ENCODE measurements around the gene CSNK2B.

The CSNK2B gene

DNA sequence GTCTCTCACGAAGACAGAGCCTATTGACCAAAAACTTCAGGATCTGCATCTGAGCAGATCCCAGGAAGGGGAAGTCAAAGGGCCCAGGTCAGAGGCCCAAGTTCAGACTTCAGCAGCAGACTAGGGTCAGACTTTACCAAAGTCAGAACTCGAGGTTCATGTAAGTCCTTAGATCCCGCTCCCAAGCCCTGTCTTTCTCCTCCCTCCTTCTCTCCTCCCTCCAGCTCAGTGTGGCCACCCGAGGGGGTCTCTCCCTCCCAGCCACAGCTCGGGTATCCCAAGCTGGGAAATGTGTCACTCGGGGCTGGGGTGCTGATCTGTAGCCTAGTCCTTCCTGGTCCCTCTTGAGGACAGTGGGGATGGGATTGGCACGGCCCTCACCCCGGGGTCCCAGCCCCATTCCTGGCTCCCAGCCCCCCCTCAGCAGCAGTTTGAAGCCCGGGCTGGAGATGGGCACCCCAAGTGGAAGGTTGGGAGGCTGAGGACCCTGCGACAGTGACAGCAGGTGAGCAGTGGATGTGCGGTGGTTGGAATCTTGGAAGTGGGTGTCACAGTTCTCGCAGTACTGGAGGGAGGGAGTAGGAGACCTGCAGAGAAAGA, 3.7 kb upstream of the CSNK2B start:
- DNase-seq, result no peak

DNA sequence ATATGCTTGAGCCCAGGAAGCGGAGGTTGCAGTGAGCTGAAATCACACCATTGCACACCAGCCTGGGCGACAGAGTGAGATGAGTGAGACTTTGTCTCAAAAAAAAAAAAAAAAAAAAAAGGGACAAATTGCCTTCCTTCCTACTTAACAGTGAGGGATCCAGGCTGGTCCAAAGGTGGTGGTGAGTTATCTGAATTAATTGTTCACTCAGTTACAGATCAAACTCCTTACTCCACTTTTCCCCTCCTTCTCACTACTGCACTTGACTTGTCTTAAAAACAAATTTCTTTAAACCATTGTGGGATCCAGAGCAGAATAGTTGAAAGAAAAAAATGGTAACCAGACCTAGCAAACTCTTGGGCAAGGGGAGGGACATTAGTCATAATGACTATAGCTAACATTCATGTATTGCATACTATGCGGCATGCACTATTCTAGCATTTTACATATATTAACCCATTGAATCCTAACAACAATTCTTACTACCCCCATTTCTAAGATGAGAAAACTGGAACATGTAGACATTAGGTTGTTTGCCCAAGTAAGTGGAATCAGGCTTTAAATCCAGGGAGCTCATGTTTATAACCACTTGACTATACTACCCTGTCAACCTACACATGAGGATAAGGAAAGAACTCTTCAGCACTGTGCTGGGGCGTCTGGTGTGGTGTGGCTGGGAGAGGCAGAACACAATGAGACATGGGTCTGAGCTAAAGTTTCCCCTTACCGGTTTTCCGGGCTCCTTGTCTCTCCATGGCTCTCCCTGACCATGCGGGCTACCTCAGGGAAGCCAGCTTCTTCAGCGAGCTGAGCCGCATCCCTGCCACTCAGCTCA, 2.5 kb upstream of the CSNK2B start:
- DNase-seq, result no peak

DNA sequence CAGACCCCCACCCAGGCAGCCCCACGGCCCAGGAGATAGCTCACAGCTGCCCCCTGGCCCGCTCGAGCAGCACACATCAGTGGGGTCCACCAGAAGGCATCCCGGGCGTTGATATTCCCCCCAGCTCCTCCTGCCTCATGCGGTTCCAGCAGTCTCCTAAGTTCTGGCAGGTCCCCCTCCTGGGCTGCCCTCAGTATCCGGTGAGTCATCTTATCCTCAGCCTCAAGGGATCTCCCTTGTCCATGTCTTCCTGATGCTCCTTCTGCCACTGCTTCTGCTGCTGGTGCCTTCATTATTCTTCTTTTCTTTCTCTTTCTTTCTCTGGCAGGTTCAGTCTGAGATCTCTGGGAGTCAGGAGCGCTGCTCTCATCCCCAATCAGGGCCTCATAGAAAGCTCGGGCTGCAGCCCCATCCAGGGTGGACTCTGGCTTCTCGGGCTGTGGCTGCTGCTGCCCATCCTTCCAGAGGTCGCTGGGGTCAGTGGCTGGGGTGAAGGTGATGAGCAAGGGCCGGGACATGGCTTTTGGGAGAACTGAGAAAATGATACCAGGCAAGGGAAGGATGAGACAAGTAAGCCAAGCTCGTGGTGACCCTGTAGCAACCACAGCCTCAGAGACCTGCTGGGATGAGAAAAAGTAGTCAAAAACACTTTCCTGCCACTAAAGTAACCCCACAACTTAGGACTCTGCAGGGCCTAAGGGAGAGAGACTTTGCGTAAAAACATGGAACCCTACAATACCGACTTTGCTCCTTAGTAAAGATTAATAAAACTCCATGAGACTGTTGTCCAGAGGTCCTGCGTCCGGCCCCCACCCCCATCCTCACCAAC, 1.7 kb upstream of the CSNK2B start:
- no peak for DNase-seq

DNA sequence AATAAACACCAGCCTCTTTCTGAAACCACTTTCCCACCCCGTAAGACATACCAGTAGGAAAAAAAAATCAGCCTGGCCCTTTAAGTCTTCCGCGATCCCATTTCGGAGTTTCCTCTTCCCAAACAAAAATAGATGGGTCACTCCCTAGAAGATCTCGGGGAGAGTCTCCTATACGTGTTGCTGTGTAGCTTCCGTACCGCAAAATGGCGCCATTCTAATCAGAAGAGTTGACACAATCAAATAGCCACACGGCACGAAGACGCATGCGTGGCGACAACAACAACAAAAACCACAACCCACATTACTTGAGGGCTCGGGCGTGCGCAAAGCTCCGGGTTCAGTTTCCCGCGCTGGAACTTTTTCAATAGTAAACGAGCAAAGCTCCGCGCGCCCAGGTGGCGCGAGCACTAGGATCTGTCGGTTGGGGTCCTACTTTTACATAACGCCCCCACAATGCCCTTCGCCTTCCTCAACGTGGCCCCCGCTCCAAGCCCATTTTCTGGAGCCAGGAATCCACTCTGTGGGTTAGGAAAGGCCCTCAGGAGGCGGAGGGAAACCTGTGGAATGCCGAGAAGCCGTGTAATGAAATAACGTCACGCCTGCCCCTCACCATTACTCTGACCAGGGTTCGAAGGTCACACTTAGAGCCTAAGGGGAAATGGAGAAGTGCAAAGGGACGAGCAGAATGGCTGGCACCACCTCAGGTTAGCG, 935 bp upstream of the CSNK2B start, which contains the start of gene GPANK1:
TSS of gene GPANK1 (minus strand) at position 208 of the 711 bp plus-strand sequence. CDS start 519 bp downstream, outside the sequence.
- DNase-seq, result peak; percentile 95

DNA sequence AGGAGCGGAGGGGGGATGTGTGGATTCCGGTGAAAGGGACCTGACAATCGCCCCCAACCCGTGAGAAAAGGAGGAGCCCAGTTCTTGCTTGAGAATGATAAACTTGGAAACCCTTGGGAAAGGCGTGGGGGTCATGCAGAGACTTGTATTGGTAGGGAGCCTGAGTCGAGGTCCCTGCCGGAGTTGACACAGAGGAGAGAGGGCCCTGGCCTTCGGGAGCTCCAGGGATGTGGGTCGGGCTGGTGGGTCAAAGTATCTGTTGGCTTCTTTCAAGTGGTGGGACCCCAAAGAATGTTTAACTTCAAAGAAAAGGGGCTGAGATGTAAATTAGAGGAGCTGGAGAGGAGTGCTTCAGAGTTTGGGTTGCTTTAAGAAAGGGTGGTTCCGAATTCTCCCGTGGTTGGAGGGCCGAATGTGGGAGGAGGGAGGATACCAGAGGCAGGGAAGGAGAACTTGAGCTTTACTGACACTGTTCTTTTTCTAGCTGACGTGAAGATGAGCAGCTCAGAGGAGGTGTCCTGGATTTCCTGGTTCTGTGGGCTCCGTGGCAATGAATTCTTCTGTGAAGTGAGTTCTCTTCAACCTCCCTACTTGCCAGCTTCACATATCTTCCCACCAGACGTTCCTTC, 571 bp downstream of the CSNK2B start:
- no peak for DNase-seq

DNA sequence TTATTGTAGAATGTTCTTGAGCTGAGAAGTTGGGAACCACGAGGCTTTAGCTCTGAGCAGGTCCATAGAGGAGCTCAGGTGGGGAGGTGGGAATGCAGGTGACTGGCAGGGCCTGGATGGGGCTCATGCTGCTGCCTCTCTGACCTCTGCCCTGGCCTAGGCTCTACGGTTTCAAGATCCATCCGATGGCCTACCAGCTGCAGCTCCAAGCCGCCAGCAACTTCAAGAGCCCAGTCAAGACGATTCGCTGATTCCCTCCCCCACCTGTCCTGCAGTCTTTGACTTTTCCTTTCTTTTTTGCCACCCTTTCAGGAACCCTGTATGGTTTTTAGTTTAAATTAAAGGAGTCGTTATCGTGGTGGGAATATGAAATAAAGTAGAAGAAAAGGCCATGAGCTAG, 3.8 kb downstream of the CSNK2B start, which contains the start of gene LY6G5B:
TSS of gene LY6G5B (plus strand) at position 301 of the 400 bp plus-strand sequence. CDS start 975 bp downstream, outside the sequence.
- no peak for DNase-seq

DNA sequence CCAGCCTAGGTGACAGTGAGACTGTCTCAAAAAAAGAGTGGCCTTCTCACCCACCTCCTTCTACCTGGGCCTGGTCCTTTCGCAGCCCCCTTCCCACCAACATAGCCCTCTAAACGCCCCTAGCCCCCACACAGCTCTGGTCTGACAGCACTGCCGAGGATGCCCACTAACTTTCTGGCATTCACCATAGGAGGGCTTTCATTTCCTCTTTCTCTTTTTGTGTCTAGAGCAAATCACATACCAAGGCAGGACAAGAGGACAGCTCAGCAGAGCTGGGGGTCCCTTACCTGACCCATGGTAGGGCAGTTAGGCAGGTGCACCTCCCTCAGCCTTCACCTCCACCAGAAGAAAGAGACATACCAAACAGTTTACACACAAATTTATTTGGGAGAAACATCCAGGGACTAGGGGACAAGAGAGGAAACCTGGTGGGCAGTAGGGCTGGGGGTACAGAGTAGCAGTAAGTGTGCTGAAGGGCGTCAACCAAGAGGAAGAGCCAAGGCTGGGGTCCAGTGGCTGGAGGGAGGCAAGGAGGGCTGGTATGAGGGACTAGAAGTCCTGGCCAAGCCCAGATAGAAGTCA, 10.5 kb downstream of the CSNK2B start:
- no peak for DNase-seq

DNA sequence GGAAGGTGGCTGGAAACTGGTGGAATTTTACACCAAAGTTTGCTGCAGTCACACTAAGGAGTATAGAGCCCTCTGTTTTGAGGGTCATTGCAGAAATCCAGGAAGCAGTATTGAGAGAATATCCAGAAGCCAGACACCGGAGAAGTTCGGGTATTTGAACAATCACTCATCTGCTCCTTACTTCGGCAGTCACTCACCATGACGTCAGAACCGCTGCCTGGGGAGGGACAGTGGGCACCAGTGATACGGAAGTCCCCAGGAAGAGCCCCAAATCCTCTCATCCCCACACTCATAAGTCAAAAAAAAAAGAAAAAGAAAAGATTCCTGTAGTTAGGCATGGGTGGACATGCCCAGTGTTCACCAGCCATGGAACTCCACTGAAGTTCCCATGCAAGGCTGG, 11.0 kb downstream of the CSNK2B start:
- no peak for DNase-seq

DNA sequence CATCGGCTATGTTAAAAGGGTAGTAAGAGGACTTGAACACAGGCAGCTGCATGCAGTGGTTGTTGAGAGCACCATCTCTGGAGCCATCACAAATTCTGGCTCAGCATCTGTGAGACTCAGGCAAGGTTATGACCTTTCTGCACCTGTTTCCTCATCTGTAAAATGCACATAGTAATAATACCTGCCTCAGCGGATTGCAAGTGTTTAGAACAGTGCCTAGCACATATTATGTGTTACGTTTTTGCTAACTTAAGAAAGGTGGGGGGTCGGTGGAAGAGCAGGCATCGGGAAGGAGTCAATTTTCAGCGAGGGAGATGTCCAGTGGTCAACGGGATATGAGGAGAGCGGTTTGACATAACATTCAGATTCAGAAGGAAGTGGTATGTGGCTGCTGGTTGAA, 12.1 kb downstream of the CSNK2B start:
- DNase-seq, result no peak

DNA sequence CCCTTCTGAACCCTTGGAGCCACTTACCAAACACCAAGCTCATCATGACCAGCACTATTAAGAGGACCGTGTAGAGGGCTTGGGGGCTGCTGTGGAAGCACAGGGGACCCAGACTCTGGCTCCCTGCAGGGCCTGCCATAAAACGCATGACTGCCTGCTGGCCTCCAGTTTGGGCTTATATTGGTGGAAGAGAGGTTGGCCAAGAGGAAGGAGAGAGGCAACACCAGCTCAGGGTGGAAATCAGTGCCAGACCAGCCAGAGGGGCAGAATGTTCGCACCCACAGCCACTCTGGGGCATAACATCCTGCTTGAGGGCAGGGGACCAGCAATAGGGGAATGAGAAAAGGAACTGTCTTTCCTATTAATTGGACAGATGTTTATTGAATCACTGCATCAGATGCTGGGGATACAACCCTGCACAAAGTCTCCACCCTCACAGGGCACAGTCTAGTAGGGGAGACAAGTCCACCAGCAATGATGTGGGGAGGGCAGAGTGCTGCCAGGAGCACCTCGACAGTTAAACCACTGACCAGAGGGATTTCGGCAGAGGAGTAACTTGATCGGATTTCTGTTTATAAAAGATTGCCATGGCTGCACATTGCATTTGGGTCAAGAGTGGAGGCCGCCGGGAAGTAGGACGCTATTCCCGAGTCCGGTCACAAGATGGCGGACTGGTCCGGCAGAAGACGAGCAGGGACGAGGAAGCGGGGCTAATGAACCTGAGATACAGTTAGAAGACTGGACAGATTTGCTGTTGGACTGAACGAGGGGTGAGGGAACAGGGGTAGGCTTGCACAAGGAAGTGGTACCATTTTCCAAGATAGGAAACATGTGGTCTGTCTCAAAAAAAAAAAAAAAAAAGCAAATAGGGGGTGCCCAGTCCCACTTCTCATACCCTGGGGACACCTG, 14.6 kb downstream of the CSNK2B start, which contains the start of gene LY6G5C:
TSS of gene LY6G5C (minus strand) at position 842 of the 909 bp plus-strand sequence. CDS start at position 148, 694 bp downstream.
- DNase-seq, result peak; percentile 88

DNA sequence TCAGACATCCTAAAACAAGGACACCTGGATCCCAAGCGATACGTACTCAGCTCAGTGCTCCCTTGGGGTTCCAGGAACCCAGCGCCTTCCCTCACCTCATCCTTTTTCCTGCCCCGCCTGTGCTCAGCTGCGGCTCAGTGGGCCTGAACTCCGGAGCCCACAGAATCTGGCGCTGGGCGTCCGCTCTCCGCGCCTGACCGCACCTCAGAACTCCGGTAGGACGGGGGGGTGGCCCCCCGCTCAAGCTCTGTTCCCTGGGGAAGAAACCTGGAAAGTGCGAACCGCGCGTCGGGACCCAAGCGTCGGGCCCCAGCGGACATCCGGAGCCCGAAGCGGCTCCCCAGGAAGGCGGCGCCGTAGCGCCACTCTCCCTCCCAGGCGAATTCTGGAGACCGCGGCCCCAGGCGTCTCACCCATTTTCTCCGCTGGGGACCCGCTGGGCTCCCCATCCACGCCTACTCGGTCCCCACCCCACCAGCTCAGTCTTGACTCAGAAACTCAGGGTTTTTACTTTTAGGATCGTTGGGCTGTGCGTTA, 15.3 kb downstream of the CSNK2B start:
- no peak for DNase-seq

DNA sequence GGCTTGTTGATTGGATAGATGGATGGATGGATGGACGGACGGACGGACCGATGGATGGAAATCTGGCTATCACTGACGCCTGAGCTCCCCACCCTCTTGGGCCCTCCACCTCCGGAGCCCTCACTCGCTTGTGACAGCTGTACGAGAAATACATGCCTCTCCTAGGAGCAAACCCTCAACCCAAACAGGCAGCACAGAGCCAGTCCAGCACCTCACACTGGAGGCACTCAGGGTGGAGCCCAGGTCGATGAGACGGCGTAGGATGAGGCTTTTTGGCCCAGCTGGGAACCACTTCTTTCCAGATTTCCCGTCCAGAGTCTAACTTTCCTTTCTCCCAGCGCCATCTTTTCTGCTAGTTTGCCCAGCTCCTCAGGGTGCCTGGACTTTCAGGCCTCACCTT, 17.7 kb downstream of the CSNK2B start:
- DNase-seq, result no peak

DNA sequence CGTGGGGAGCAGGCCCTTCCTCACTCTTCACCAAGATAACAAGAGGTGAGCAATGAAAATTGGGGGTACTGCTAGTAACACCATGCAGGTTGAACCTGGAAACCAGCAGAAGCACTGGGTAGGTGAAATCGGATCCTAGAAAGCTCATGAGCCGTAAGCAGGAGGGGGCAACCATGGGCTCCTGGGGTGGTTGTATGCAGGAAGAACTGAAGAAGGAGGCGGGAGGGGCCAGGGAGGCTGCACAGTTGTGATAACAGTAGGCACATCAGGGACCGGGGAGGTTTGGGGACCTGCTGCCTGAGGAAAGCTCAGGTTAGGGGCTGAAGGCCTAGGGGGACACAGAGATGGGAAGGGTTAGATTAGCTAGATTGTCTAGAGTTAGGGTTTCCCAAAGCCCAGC, 20.6 kb downstream of the CSNK2B start:
- DNase-seq, result no peak

DNA sequence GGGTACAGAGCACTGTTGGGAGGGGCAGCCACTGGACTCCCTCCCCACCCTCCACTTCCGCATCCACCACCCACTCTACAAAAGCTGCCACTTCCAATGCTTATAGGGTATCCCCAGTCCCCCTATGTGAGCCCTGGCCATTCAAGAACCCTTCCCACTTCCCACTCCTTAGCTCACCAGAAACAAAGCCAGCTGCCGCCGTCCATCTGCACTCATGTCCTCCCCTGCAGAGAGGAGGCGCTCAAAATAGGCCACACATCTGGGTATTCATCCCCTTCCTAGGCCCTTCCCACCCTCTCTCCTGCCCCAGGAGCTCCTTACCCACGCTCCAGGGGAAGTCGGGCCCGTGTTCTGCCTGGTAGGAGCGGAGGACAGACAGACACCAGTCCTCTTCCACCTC, 21.4 kb downstream of the CSNK2B start:
- no peak for DNase-seq

DNA sequence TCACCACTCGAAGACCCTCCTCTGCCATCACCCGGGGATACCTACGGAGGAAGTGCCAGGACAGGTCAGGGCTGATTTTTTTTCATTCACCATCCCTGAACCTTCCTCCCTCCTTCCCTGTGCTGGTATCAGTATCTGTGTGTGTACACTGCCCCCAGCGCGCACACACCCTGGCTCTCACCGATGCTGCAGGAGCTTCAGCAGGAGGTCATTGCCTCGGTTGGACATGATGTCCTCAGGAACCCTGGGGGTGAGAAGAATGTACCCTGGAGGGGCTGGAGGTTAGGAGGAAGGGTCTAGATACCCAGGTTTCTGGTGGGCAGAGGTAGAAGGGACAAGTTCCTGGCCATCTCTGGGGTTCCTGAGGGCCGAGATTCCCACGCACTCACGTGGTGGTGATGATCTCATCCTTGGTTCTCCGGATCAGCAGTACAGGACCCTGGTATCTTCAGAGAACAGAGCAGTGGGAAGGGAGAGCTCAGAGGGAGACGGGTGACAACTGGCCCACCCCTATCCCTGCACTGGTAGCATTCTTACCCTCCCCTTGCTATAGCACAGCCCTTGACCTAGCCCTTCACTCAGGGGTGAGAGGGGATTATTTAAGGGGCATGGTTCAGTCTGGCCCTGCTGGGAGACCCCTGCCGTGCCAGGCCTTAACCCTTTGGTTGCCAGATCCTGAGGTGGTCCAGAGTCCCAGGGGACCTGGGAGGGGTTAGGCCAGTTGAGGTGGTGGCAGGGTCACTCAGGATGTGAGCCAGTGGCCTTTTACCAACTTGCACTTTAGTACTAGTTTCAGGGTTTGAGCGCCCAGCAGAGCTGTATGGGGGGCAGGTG, 22.2 kb downstream of the CSNK2B start:
- DNase-seq, result no peak

DNA sequence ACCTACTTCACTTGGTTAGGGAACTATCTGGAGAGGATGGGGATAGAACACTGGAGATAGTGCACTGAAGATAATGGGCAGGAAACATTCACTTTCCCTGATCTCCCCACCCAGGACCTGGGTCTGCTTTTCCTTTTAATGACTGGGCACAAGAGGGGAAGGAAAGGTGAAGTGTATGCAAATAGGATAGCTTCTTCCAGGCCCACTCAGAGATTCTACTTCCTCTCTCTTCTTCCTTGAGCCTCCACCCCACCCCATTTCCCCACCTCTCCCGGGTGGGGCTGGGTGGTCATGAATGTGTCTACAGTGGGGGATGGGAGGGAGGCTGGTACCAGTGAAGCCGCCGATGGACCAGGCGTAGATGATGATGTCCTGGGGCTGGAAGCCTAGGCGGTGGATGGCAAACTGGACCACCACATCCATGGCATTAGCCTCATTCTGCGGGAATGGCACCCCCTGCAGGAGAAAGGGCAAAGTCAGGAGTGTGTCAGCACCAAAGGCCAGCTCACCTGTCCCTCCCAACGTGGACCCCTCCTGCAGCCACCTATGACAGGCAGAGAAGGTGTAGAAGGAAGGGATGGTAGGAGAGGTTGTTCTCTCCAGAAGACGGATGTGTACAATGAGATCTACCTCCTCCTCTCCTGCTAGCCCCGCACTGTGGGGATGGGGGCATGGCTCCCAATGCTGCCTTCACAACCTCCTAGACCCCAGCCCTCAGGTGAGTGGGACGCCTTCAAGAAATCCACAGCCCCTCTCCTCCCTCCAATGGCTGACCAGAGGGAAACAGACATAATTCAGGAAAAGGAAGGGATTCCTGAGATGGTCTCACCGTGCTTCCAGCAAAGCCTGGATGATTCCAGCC, 23.6 kb downstream of the CSNK2B start:
- DNase-seq, result no peak

DNA sequence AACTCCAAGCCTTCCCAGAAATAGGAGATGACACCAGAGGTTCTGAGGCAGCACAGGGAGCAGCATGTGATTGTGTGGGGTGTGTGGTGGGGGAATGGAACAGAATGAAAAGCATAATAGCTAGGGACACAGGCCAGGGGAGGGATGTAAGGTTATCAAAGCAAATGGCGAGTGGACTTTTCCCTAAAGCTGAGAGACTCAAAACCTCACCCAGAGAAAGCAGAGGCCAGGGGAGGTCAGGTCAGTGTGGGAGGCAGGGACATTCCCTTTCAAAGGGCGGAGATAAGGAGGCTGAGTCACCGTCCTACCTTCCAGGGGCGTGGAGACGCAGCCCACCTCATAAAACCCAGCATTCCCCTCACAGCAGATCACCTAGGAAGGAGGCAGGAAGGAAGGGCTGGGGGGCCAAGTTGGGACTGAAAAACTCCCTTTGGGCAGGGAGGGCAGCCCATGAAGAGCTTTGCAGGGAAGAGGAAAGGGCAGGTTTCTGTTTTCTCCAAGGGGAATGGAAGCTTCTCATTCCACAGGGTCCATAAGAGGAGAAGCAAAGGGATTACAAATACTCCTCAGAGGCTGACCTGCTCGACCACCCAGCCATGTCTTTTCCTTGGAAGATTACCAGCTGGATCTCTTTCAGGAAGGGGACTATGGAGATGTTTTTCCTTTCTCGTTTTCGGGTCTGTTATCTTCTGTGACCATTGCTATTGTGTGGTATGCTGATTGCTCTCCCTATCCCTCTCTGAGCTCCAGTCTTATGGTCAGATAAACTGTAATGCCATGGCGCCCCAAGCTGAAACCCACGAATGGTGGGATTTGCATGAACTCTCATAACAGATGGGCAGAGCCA, 24.6 kb downstream of the CSNK2B start:
- no peak for DNase-seq

All from NCI-H2227 treated with DMSO at 0.1 percent for 48 hours (cell line).